HepG2 (cell line): Measurements from ENCODE around the gene CADPS. TPM values are rescaled to one million over a fixed set of nuclear protein-coding genes. Genes with fewer than 3 reads are reported as not detected.

ENCODE experiments used
- ATAC-seq: fragments of 200-7000 bp; cut with Tn5 transposase; 3 replicates; pipeline ENCODE4 v1.9.1; 2020; ENCODE audit warnings: mild to moderate bottlenecking, moderate library complexity
- BruUV-seq: library from RNA; stranded (reverse); fragments of 400-500 nt; replicated peaks from 2 replicates; lab custom pipeline; 2021; lab: Mats Ljungman, UMichigan
- CTCF ChIA-PET: fragments of 300-600 bp; formaldehyde crosslinking; extraction: SDS; loops from one replicate; lab custom pipeline; 2021; ENCODE audit warnings: low total read pairs, inconsistent platforms, low intra/inter-chr PET ratio; lab: Yijun Ruan, JAX
- POLR2A ChIA-PET: fragments of 350-600 bp; sonication (Branson Sonifier 250); formaldehyde crosslinking; loops from one replicate; lab custom pipeline; 2020; ENCODE audit warnings: antibody characterized with exemption, inconsistent platforms; lab: Yijun Ruan, JAX
- DNase-seq: peaks from one replicate; pipeline ENCODE4 v3.0.0-alpha.2; 2015; ENCODE audit warnings: low spot score
- FAIRE-seq: peaks from 3 replicates; lab custom pipeline; 2011; peaks lifted over from hg19 to GRCh38; lab: Jason Lieb, UNC
- H2AFZ ChIP-seq: one replicate; pipeline ENCODE4 v1.6.1; 2011; ENCODE audit warnings: low read length, inconsistent platforms
- H3K27ac ChIP-seq: fragments of 300-600 bp; 3 replicates; pipeline ENCODE4 v1.8.0; 2011; ENCODE audit warnings: mixed run types, mild to moderate bottlenecking, mixed read lengths, low read length, inconsistent platforms; ENCODE audit not compliant: insufficient read depth; ENCODE audit errors: extremely low read length
- H3K27me3 ChIP-seq, 2 experiments: fragments of 200-600 bp in 1 of 2; 2 replicates in 1 of 2; 3 replicates in 1 of 2; pipeline versions ENCODE4 v1.6.0 to v1.8.0; 2011; ENCODE audit warnings: low read length in 2 of 2, mild to moderate bottlenecking in 2 of 2, moderate library complexity in 2 of 2, inconsistent platforms in 1 of 2; ENCODE audit not compliant: insufficient read depth in 2 of 2, control insufficient read depth in 1 of 2
- H3K36me3 ChIP-seq, 2 experiments: fragments of 200-600 bp in 1 of 2; replicated peaks in 1 of 2; 2 replicates in 1 of 2; 3 replicates in 1 of 2; pipeline versions ENCODE4 v1.5.1 to v1.8.0; 2011; ENCODE audit warnings: low read length in 2 of 2, inconsistent platforms in 1 of 2; ENCODE audit not compliant: insufficient read depth in 2 of 2, control insufficient read depth in 1 of 2
- H3K4me1 ChIP-seq: 2 replicates; pipeline ENCODE4 v1.5.1; 2012; ENCODE audit warnings: low read length, inconsistent platforms; ENCODE audit not compliant: insufficient read depth
- H3K4me2 ChIP-seq: 2 replicates; pipeline ENCODE4 v1.6.0; 2011; ENCODE audit warnings: low read depth, low read length, inconsistent platforms
- H3K4me3 ChIP-seq, 3 experiments: fragments of 200-600 bp in 1 of 3; sonication (generic), shearing (Covaris generic) in 1 of 3; replicated peaks in 1 of 3; 2 replicates each; pipeline ENCODE4 v1.5.1; 2011 to 2016; ENCODE audit warnings: low read length in 3 of 3, inconsistent platforms in 2 of 3, low read depth in 2 of 3, mild to moderate bottlenecking in 2 of 3, control low read depth in 1 of 3, mixed read lengths in 1 of 3; ENCODE audit not compliant: insufficient read depth in 1 of 3
- H3K79me2 ChIP-seq: one replicate; pipeline ENCODE4 v1.6.1; 2011; ENCODE audit warnings: low read length, inconsistent platforms; ENCODE audit not compliant: insufficient read depth
- H3K9ac ChIP-seq: 2 replicates; pipeline ENCODE4 v1.6.0; 2011; ENCODE audit warnings: mild to moderate bottlenecking, low read depth, low read length, inconsistent platforms; ENCODE audit not compliant: insufficient read depth
- H3K9me3 ChIP-seq: 2 replicates; pipeline ENCODE4 v1.5.1; 2012; ENCODE audit warnings: mild to moderate bottlenecking, low read length
- H4K20me1 ChIP-seq: 2 replicates; pipeline ENCODE4 v1.6.0; 2011; ENCODE audit warnings: inconsistent platforms, mild to moderate bottlenecking, low read length, moderate library complexity; ENCODE audit not compliant: insufficient read depth
- BCLAF1 ChIP-seq: fragments of 450-650 bp; IDR thresholded peaks from 2 replicates; pipeline ENCODE4 v1.6.1; 2017; ENCODE audit warnings: mild to moderate bottlenecking
- FUBP1 ChIP-seq: sonication (generic); formaldehyde crosslinking; IDR thresholded peaks from 2 replicates; pipeline ENCODE4 v1.5.1; 2020; ENCODE audit warnings: missing genetic modification reagents, mild to moderate bottlenecking, borderline replicate concordance
- NKX3-1 ChIP-seq: sonication (generic); formaldehyde crosslinking; IDR thresholded peaks from 2 replicates; pipeline ENCODE4 v1.5.0; 2020; ENCODE audit warnings: missing genetic modification reagents
- PBX2 ChIP-seq: IDR thresholded peaks from 2 replicates; pipeline ENCODE4 v1.6.1; 2016; ENCODE audit warnings: control low read depth
- SAP130 ChIP-seq: IDR thresholded peaks from 2 replicates; pipeline ENCODE4 v1.6.1; 2016; ENCODE audit warnings: low read depth
- SNAPC4 ChIP-seq: sonication (generic); formaldehyde crosslinking; IDR thresholded peaks from 2 replicates; pipeline ENCODE4 v1.4.0; 2020; ENCODE audit warnings: mild to moderate bottlenecking, missing genetic modification reagents
- TFAP4 ChIP-seq: sonication (generic); IDR thresholded peaks from 2 replicates; pipeline ENCODE4 v1.6.1; 2016; ENCODE audit warnings: low read depth, borderline replicate concordance
- ZNF275 ChIP-seq: sonication (generic); formaldehyde crosslinking; IDR thresholded peaks from 2 replicates; pipeline ENCODE4 v1.8.0; 2022; ENCODE audit warnings: missing genetic modification reagents, mild to moderate bottlenecking, inconsistent platforms, borderline replicate concordance
- ZNF619 ChIP-seq: sonication (generic); formaldehyde crosslinking; IDR thresholded peaks from 2 replicates; pipeline ENCODE4 v1.4.0; 2020; ENCODE audit warnings: mild to moderate bottlenecking, missing genetic modification reagents
- ZNF709 ChIP-seq: sonication (generic); formaldehyde crosslinking; IDR thresholded peaks from 2 replicates; pipeline ENCODE4 v1.5.0; 2020; ENCODE audit warnings: mild to moderate bottlenecking, missing genetic modification reagents
- WGBS: methylation state at CpG from one replicate; pipeline ENCODE4 v1.1.6; 2017; ENCODE audit warnings: low lambda C conversion rate; 5-methylcytosine and 5-hydroxymethylcytosine counted together
- in situ Hi-C: cut with HindIII; loops from 2 replicates; pipeline ENCODE4 v1.10.0; 2017; ENCODE audit warnings: low pct_unique_long_range_greater_than_20kb; ENCODE audit not compliant: extremely low pct_ligation_motif_present
- intact Hi-C: fragments of 100-400 bp; cut with micrococcal nuclease; formaldehyde crosslinking; loops from one replicate; pipeline ENCODE4 v1.10.0; 2022; ENCODE audit not compliant: unreplicated experiment
- polyA plus RNA-seq, 8 experiments: library from polyadenylated mRNA; depleted of rRNA in 3 of 8; stranded (reverse) in 7 of 8; unstranded in 1 of 8; fragments of >200 nt; fragmentation: Illumina TruSeq in 4 of 8; extraction: Trizol in 4 of 8; gene quantifications; 2 replicates each; pipeline versions ENCODE4 v1.2.1 to v1.2.3, GENCODE V29; 2011 to 2016; ENCODE audit warnings: low read depth in 4 of 8, missing spikeins in 1 of 8, mixed read lengths in 1 of 8; ENCODE audit not compliant: insufficient read depth in 1 of 8
- total RNA-seq, 5 experiments: library from RNA; depleted of rRNA; stranded (reverse); fragments of >200 nt; fragmentation: Illumina TruSeq; extraction: Trizol; gene quantifications; 2 replicates each; pipeline ENCODE4 v1.2.3, GENCODE V29; 2016; ENCODE audit warnings: low read depth in 1 of 5

The CADPS gene
- total and polyA plus RNA-seq, 2 of the 13 experiments (the other 11 are each of a cell fraction or from before 2014, with no cell fraction given): not detected

GRCh38 chr3:62823461-62824050 lies 51.7 kb downstream of the CADPS start:
- H3K27ac ChIP-seq: no peak overlapping the region
- 31% methylated on average over 6 of the region's 6 CpGs for WGBS
- H3K36me3 ChIP-seq: no peaks in the 10 kb centered on the region
- no peaks in the 10 kb centered on the region; a peak in 1 of 5 replicates for H3K27me3 ChIP-seq
- in situ Hi-C loops (no loop called here), intact Hi-C loops (no loop called here)
- H2AFZ ChIP-seq: no peak overlapping the region
- POLR2A ChIA-PET: no interaction called here
- H3K4me1 ChIP-seq: no peaks in the 10 kb centered on the region
- no peaks in the 10 kb centered on the region for H3K79me2 ChIP-seq
- no peak overlapping the region for H3K9ac ChIP-seq
- H3K4me3 ChIP-seq: no peak overlapping the region
- ATAC-seq (no peak), DNase-seq (no peak), FAIRE-seq (no peak)
- H3K9me3 ChIP-seq: no peaks in the 10 kb centered on the region
- CTCF ChIA-PET: no interaction called here
- H3K4me2 ChIP-seq: no peak overlapping the region
- BruUV-seq: no TSS peak
- no peaks in the 10 kb centered on the region for H4K20me1 ChIP-seq
- TF ChIP-seq SAP130: no peak
- TF ChIP-seq SNAPC4: no peak
- no peak for TF ChIP-seq FUBP1 (CRISPR knock-in tag)
- no peak for TF ChIP-seq BCLAF1
- TF ChIP-seq ZNF275 (CRISPR knock-in tag): no peak
- TF ChIP-seq PBX2: no peak
- TF ChIP-seq ZNF709 (CRISPR knock-in tag): no peak
- no peak for TF ChIP-seq NKX3-1 (CRISPR knock-in tag)
- TF ChIP-seq ZNF619 (CRISPR knock-in tag): no peak
- no peak for TF ChIP-seq TFAP4
